ENCODE measurements around the gene UBL3. TPM values are rescaled to one million over a fixed set of nuclear protein-coding genes. Genes with fewer than 3 reads are reported as not detected.

Gene UBL3
- total RNA-seq, 1 donor from 2014 or later, result 37.7 TPM

- Mint-ChIP-seq H3K36me3 (no peaks in the 10 kb centered on the region), H3K9me3 (no peaks in the 10 kb centered on the region), H3K27me3 (no peaks in the 10 kb centered on the region), H3K27ac (no peak overlapping the region), H3K4me1 (ENCODE audit: unreplicated experiment) (peaks cover 24% of the 10 kb centered on the region), H3K4me3 (no peak overlapping the region)
- TF ChIP-seq, protein P1, sequence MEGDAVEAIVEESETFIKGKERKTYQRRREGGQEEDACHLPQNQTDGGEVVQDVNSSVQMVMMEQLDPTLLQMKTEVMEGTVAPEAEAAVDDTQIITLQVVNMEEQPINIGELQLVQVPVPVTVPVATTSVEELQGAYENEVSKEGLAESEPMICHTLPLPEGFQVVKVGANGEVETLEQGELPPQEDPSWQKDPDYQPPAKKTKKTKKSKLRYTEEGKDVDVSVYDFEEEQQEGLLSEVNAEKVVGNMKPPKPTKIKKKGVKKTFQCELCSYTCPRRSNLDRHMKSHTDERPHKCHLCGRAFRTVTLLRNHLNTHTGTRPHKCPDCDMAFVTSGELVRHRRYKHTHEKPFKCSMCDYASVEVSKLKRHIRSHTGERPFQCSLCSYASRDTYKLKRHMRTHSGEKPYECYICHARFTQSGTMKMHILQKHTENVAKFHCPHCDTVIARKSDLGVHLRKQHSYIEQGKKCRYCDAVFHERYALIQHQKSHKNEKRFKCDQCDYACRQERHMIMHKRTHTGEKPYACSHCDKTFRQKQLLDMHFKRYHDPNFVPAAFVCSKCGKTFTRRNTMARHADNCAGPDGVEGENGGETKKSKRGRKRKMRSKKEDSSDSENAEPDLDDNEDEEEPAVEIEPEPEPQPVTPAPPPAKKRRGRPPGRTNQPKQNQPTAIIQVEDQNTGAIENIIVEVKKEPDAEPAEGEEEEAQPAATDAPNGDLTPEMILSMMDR (conservative IDR thresholded peaks at IDR 0.05), result no peak
- no peak for DNase-seq (ENCODE audit: extremely low spot score, unreplicated experiment)
These were observed 25.2 kb upstream of the UBL3 start for GRCh38 chr13:29875646-29876045.

DNA sequence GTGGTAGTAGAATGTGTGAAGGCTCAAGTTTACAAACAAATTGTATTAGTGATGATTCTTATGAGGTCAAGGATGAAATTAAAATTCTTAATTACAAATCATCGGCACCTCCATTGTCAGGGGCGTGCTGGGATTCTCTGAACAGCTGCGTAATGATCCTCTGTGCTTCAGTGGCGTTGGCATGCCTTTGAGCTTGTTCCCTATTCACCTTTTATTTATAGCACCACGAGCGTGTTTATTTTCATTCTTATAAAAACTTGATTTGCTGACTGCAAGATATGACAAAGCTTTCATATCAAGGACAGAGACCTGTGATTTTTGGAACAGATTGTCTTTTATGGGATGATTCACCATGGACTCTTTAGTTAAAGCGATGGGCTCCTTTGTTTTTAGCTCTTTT, 18.2 kb upstream of the UBL3 start:
- Mint-ChIP-seq H3K4me3 (no peak overlapping the region), H3K4me1 (ENCODE audit: unreplicated experiment) (no peaks in the 10 kb centered on the region), H3K27ac (no peak overlapping the region), H3K27me3 (no peaks in the 10 kb centered on the region), H3K9me3 (no peaks in the 10 kb centered on the region), H3K36me3 (no peaks in the 10 kb centered on the region)
- TF ChIP-seq, protein P1 (conservative IDR thresholded peaks at IDR 0.05), result no peak
- DNase-seq (ENCODE audit: extremely low spot score, unreplicated experiment), result no peak

GRCh38 chr13:29865934-29866333, 15.5 kb upstream of the UBL3 start:
- Mint-ChIP-seq H3K9me3 (peaks cover 8% of the 10 kb centered on the region), H3K27me3 (no peaks in the 10 kb centered on the region), H3K36me3 (peaks cover 4% of the 10 kb centered on the region), H3K27ac (no peak overlapping the region), H3K4me3 (no peak overlapping the region), H3K4me1 (ENCODE audit: unreplicated experiment) (peaks cover 8% of the 10 kb centered on the region)
- DNase-seq (ENCODE audit: extremely low spot score, unreplicated experiment), result no peak
- TF ChIP-seq, protein P1 (conservative IDR thresholded peaks at IDR 0.05), result no peak

- TF ChIP-seq, protein P1 (conservative IDR thresholded peaks at IDR 0.05), result no peak
- no peaks in the 10 kb centered on the region for H3K27me3 Mint-ChIP-seq
- H3K36me3 Mint-ChIP-seq, result peaks cover 4% of the 10 kb centered on the region
- H3K9me3 Mint-ChIP-seq, result peaks cover 8% of the 10 kb centered on the region
- peaks cover 14% of the 10 kb centered on the region for H3K4me1 Mint-ChIP-seq (ENCODE audit: unreplicated experiment)
- peak overlapping the region; percentile 46 for H3K4me3 Mint-ChIP-seq
- peak overlapping the region; percentile 94 for H3K27ac Mint-ChIP-seq
- no peak for DNase-seq (ENCODE audit: extremely low spot score, unreplicated experiment)
These were observed 11.3 kb upstream of the UBL3 start for GRCh38 chr13:29861694-29862110.

- no peak for DNase-seq (ENCODE audit: extremely low spot score, unreplicated experiment)
- Mint-ChIP-seq H3K4me1 (ENCODE audit: unreplicated experiment) (peaks cover 20% of the 10 kb centered on the region), H3K36me3 (peaks cover 4% of the 10 kb centered on the region), H3K4me3 (no peak overlapping the region), H3K27ac (no peak overlapping the region), H3K27me3 (no peaks in the 10 kb centered on the region), H3K9me3 (peaks cover 8% of the 10 kb centered on the region)
- TF ChIP-seq, protein P1 (conservative IDR thresholded peaks at IDR 0.05), result no peak
These were observed 9.6 kb upstream of the UBL3 start for GRCh38 chr13:29859971-29860370.

- Mint-ChIP-seq H3K27ac (peak overlapping the region; percentile 83), H3K36me3 (peaks cover 4% of the 10 kb centered on the region), H3K4me1 (ENCODE audit: unreplicated experiment) (peaks cover 20% of the 10 kb centered on the region), H3K4me3 (no peak overlapping the region), H3K27me3 (no peaks in the 10 kb centered on the region), H3K9me3 (peaks cover 8% of the 10 kb centered on the region)
- TF ChIP-seq, protein P1 (conservative IDR thresholded peaks at IDR 0.05), result no peak
- no peak for DNase-seq (ENCODE audit: extremely low spot score, unreplicated experiment)
These were observed 8.2 kb upstream of the UBL3 start for GRCh38 chr13:29858667-29859066.
